Endothelial cell of umbilical vein (primary cell): ENCODE data around the gene GLRX. TPM values are rescaled to one million over a fixed set of nuclear protein-coding genes. Genes with fewer than 3 reads are reported as not detected.

Experiments
- BruUV-seq: library from RNA; stranded (reverse); fragments of 400-500 nt; replicated peaks from 2 replicates; lab custom pipeline; 2021; lab: Mats Ljungman, UMichigan
- CTCF ChIA-PET: fragments of 300-600, 350-600 bp; sonication (Branson Sonifier 250); formaldehyde crosslinking; loops from one replicate; lab custom pipeline; 2021; ENCODE audit warnings: antibody characterized with exemption, inconsistent platforms; lab: Charles Lee
- POLR2A ChIA-PET: fragments of 300-600, 350-600 bp; sonication (Branson Sonifier 250); formaldehyde crosslinking; loops from one replicate; lab custom pipeline; 2021; ENCODE audit warnings: antibody characterized with exemption, inconsistent platforms; lab: Charles Lee
- DNase-seq: peaks from one replicate; pipeline ENCODE4 v3.0.0-alpha.2; 2011; ENCODE audit warnings: low read depth, low spot score
- FAIRE-seq: peaks from 2 replicates; lab custom pipeline; 2011; peaks lifted over from hg19 to GRCh38; lab: Jason Lieb, UNC
- H2AFZ ChIP-seq: 2 replicates; pipeline ENCODE4 v1.6.0; 2012; ENCODE audit warnings: low read depth, low read length, control low read depth, inconsistent platforms
- H3K27ac ChIP-seq: 2 replicates; pipeline ENCODE4 v1.5.1; 2011; ENCODE audit warnings: low read depth, mild to moderate bottlenecking, control low read depth, low read length, moderate library complexity; ENCODE audit not compliant: insufficient read depth
- H3K27me3 ChIP-seq, 2 experiments: 2 replicates each; pipeline versions ENCODE4 v1.6.0 to v1.6.1; 2011; ENCODE audit warnings: low read length in 2 of 2, mixed read lengths in 1 of 2; ENCODE audit not compliant: control insufficient read depth in 2 of 2, insufficient read depth in 2 of 2
- H3K36me3 ChIP-seq, 2 experiments: 2 replicates in 1 of 2; 3 replicates in 1 of 2; pipeline ENCODE4 v1.5.1; 2011; ENCODE audit warnings: low read length in 2 of 2, mild to moderate bottlenecking in 1 of 2, moderate library complexity in 1 of 2; ENCODE audit not compliant: control insufficient read depth in 2 of 2, insufficient read depth in 2 of 2; ENCODE audit errors: extremely low read depth in 1 of 2
- H3K4me1 ChIP-seq: 3 replicates; pipeline ENCODE4 v1.5.1; 2011; ENCODE audit warnings: mild to moderate bottlenecking, low read length; ENCODE audit not compliant: control insufficient read depth, insufficient read depth; ENCODE audit errors: extremely low read depth
- H3K4me2 ChIP-seq: 2 replicates; pipeline ENCODE4 v1.6.1; 2011; ENCODE audit warnings: low read length, control low read depth, mixed read lengths; ENCODE audit not compliant: insufficient read depth
- H3K4me3 ChIP-seq, 3 experiments: fragments of 200-600 bp in 1 of 3; sonication (generic), shearing (Covaris generic) in 1 of 3; replicated peaks in 1 of 3; 2 replicates each; pipeline ENCODE4 v1.5.1; 2011 to 2016; ENCODE audit warnings: control low read depth in 3 of 3, low read length in 3 of 3, mild to moderate bottlenecking in 2 of 3, inconsistent platforms in 1 of 3, low read depth in 1 of 3, moderate library complexity in 1 of 3; ENCODE audit not compliant: insufficient read depth in 1 of 3
- H3K79me2 ChIP-seq: 2 replicates; pipeline ENCODE4 v1.6.0; 2012; ENCODE audit warnings: low read length, inconsistent platforms; ENCODE audit not compliant: control insufficient read depth, insufficient read depth
- H3K9ac ChIP-seq: replicated peaks from 2 replicates; pipeline ENCODE3; 2011; ENCODE audit warnings: low read length, control low read depth; ENCODE audit not compliant: insufficient read depth; ENCODE audit errors: extremely low read depth
- H3K9me1 ChIP-seq: replicated peaks from 3 replicates; pipeline ENCODE4 v1.6.0; 2011; ENCODE audit warnings: mild to moderate bottlenecking, low read length; ENCODE audit not compliant: control insufficient read depth, insufficient read depth; ENCODE audit errors: extremely low read depth
- H3K9me3 ChIP-seq: replicated peaks from 2 replicates; pipeline ENCODE4 v1.5.1; 2012; ENCODE audit warnings: low read length, inconsistent platforms; ENCODE audit not compliant: control insufficient read depth, insufficient read depth
- H4K20me1 ChIP-seq: replicated peaks from 2 replicates; pipeline ENCODE3; 2011; ENCODE audit warnings: mild to moderate bottlenecking, low read length; ENCODE audit not compliant: control insufficient read depth, insufficient read depth; ENCODE audit errors: extremely low read depth
- EZH2 ChIP-seq: IDR thresholded peaks from 2 replicates; pipeline ENCODE4 v1.6.1; 2012; ENCODE audit warnings: borderline replicate concordance, low read depth, mild to moderate bottlenecking, moderate library complexity, low read length, inconsistent platforms; ENCODE audit not compliant: severe bottlenecking
- FOS ChIP-seq: IDR thresholded peaks from 2 replicates; pipeline ENCODE4 v1.6.1; 2011; ENCODE audit warnings: mild to moderate bottlenecking, low read length, moderate library complexity, borderline replicate concordance; ENCODE audit not compliant: insufficient read depth
- GATA2 ChIP-seq: IDR thresholded peaks from 2 replicates; pipeline ENCODE4 v1.7.0; 2011; ENCODE audit warnings: low read depth, mild to moderate bottlenecking, moderate library complexity, mixed read lengths, low read length; ENCODE audit not compliant: insufficient read length, insufficient read depth
- JUN ChIP-seq: IDR thresholded peaks from 2 replicates; pipeline ENCODE4 v1.6.1; 2011; ENCODE audit warnings: borderline replicate concordance, low read depth; ENCODE audit not compliant: insufficient read length, insufficient read depth
- MAX ChIP-seq: IDR thresholded peaks from 2 replicates; pipeline ENCODE4 v1.6.1; 2011; ENCODE audit not compliant: insufficient read depth, insufficient read length
- MYC ChIP-seq: IDR thresholded peaks from one replicate; pipeline ENCODE4 v1.6.1; 2011; ENCODE audit warnings: mild to moderate bottlenecking, low read depth, low read length
- POLR2A ChIP-seq: IDR thresholded peaks from 2 replicates; pipeline ENCODE4 v1.6.1; 2012; ENCODE audit warnings: low read depth, mild to moderate bottlenecking, control low read depth, low read length
- POLR2AphosphoS5 ChIP-seq: IDR thresholded peaks from 2 replicates; pipeline ENCODE4 v1.6.1; 2012; ENCODE audit warnings: low read depth, mild to moderate bottlenecking, control low read depth, low read length, moderate library complexity; ENCODE audit not compliant: insufficient read depth
- dilution Hi-C: fragments of 300-500 bp; cut with MboI; formaldehyde crosslinking; loops from one replicate; pipeline ENCODE4 v1.15.0; 2019; ENCODE audit warnings: low sequenced_read_pairs; ENCODE audit not compliant: extremely low pct_ligation_motif_present
- intact Hi-C: fragments of 100-400 bp; cut with micrococcal nuclease; formaldehyde crosslinking; loops from one replicate; pipeline ENCODE4 v1.10.0; 2022
- polyA plus RNA-seq, 4 experiments: library from polyadenylated mRNA; depleted of rRNA in 3 of 4; stranded (reverse) in 3 of 4; unstranded in 1 of 4; fragments of >200 nt; gene quantifications; 2 replicates each; pipeline versions ENCODE4 v1.2.1 to v1.2.3, GENCODE V29; 2011 to 2012; ENCODE audit warnings: missing spikeins in 1 of 4
- total RNA-seq: library from RNA; stranded (reverse); gene quantifications from 2 replicates; pipeline ENCODE4 v1.2.3, GENCODE V29; 2021
- TF ChIP-seq, protein P1 (sequence below), 2 donors: IDR thresholded peaks; 1 replicate in 1 of 2; 2 replicates in 1 of 2; pipeline ENCODE4 v1.5.1; 2011; ENCODE audit warnings: low read length in 2 of 2, mild to moderate bottlenecking in 2 of 2, moderate library complexity in 2 of 2, control low read depth in 1 of 2, inconsistent platforms in 1 of 2, low read depth in 1 of 2; ENCODE audit not compliant: insufficient read depth in 1 of 2; ENCODE audit errors: extremely low read depth in 1 of 2

The GLRX gene
- total and polyA plus RNA-seq, 2 donors (not counting 3 experiments of a cell fraction or from before 2014, with no cell fraction given), result 14.2 to 40.3 TPM

DNA sequence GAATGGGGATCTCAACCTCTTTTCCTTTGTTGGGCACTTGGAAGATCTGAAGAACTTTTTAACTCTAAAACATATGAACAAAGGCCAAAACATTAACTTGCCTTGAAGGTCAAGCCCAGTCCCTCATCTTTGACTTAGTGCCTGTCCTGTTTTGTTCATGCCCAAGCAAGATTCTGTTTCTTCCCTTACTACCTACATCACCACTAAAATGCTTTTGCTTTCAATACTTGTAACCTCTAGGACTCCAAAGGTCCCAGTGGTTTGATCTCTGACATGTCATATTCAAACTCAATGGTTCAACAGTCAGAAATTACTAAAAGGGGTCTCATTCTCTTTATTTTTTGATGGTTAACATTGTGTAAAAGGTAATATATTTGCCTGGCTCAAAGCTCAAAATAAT lies 24.0 kb downstream of the GLRX start:
- dilution Hi-C loops, result no loop called here
- no TSS peak for BruUV-seq
- no peak overlapping the region for H3K4me3 ChIP-seq
- no peak overlapping the region for H3K4me2 ChIP-seq
- H3K27ac ChIP-seq, result no peak overlapping the region
- no peaks in the 10 kb centered on the region for H3K4me1 ChIP-seq
- H3K27me3 ChIP-seq, result no peaks in the 10 kb centered on the region
- no peaks in the 10 kb centered on the region for H3K36me3 ChIP-seq
- H3K9me1 ChIP-seq, result no peaks in the 10 kb centered on the region
- no peak for FAIRE-seq
- H3K79me2 ChIP-seq, result no peaks in the 10 kb centered on the region
- no peaks in the 10 kb centered on the region for H4K20me1 ChIP-seq
- CTCF ChIA-PET, result interaction anchor here (0.6 to 1.8 kb wide), 2 partner anchors 17 to 132 kb away, joined by 3 to 7 read pairs; no protein-coding TSS in a partner anchor
- H3K9ac ChIP-seq, result no peak overlapping the region
- H2AFZ ChIP-seq, result no peak overlapping the region
- no peak for TF ChIP-seq POLR2A
- TF ChIP-seq FOS, result no peak
- no peak for TF ChIP-seq MAX
- TF ChIP-seq, protein P1, sequence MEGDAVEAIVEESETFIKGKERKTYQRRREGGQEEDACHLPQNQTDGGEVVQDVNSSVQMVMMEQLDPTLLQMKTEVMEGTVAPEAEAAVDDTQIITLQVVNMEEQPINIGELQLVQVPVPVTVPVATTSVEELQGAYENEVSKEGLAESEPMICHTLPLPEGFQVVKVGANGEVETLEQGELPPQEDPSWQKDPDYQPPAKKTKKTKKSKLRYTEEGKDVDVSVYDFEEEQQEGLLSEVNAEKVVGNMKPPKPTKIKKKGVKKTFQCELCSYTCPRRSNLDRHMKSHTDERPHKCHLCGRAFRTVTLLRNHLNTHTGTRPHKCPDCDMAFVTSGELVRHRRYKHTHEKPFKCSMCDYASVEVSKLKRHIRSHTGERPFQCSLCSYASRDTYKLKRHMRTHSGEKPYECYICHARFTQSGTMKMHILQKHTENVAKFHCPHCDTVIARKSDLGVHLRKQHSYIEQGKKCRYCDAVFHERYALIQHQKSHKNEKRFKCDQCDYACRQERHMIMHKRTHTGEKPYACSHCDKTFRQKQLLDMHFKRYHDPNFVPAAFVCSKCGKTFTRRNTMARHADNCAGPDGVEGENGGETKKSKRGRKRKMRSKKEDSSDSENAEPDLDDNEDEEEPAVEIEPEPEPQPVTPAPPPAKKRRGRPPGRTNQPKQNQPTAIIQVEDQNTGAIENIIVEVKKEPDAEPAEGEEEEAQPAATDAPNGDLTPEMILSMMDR (IDR thresholded peaks at IDR 0.05; ENCODE audit: extremely low read depth in 1 of 2, insufficient read depth in 1 of 2, low read depth in 1 of 2, low read length in 2 of 2), result no peak
- TF ChIP-seq JUN, result no peak
- no peak for DNase-seq
- H3K9me3 ChIP-seq, result no peaks in the 10 kb centered on the region
- intact Hi-C loops, result no loop called here
- POLR2A ChIA-PET, result no interaction called here

GRCh38 chr5:95798048-95798447 lies 24.5 kb downstream of the GLRX start:
- no peak overlapping the region for H3K4me3 ChIP-seq
- no peaks in the 10 kb centered on the region for H3K36me3 ChIP-seq
- FAIRE-seq, result no peak
- ChIA-PET POLR2A (no interaction called here), CTCF (interaction anchor here (0.6 to 1.8 kb wide), 4 partner anchors 12 to 131 kb away, joined by 3 to 7 read pairs (median 3); no protein-coding TSS in a partner anchor)
- no TSS peak for BruUV-seq
- DNase-seq, result no peak
- no peak overlapping the region for H3K4me2 ChIP-seq
- intact Hi-C loops (no loop called here), dilution Hi-C loops (no loop called here)
- no peaks in the 10 kb centered on the region for H3K27me3 ChIP-seq
- no peaks in the 10 kb centered on the region for H3K4me1 ChIP-seq
- H3K9ac ChIP-seq, result no peak overlapping the region
- no peaks in the 10 kb centered on the region for H3K9me1 ChIP-seq
- TF ChIP-seq FOS (no peak), MYC (no peak), GATA2 (no peak), POLR2AphosphoS5 (no peak), JUN (no peak), EZH2 (no peak), MAX (no peak), POLR2A (no peak)
- TF ChIP-seq, protein P1 (IDR thresholded peaks at IDR 0.05; ENCODE audit: extremely low read depth in 1 of 2, insufficient read depth in 1 of 2, low read depth in 1 of 2, low read length in 2 of 2), result no peak
- no peaks in the 10 kb centered on the region for H3K79me2 ChIP-seq
- no peak overlapping the region for H2AFZ ChIP-seq
- no peaks in the 10 kb centered on the region for H3K9me3 ChIP-seq
- H4K20me1 ChIP-seq, result no peaks in the 10 kb centered on the region
- H3K27ac ChIP-seq, result no peak overlapping the region
